ENCODE measurements around the gene CCDC141.

- TF ChIP-seq REST (IDR thresholded peaks at IDR 0.05; ENCODE audit: insufficient replicate concordance, low read depth) = no peak
- no peak for TF ChIP-seq CTCF (IDR thresholded peaks at IDR 0.05; ENCODE audit: insufficient read depth, low read length)
- no peak for TF ChIP-seq GABPA (IDR thresholded peaks at IDR 0.05; ENCODE audit: low read depth)
- TF ChIP-seq POLR2AphosphoS5 (IDR thresholded peaks at IDR 0.05; ENCODE audit: low read depth) = no peak
- no peak for TF ChIP-seq SPI1 (IDR thresholded peaks at IDR 0.05; ENCODE audit: borderline replicate concordance, low read depth)
Measured at GRCh38 chr2:178923546-178923945, 126.4 kb downstream of the CCDC141 start.
